ENCODE data around the gene AQP12A.

The AQP12A gene

DNA sequence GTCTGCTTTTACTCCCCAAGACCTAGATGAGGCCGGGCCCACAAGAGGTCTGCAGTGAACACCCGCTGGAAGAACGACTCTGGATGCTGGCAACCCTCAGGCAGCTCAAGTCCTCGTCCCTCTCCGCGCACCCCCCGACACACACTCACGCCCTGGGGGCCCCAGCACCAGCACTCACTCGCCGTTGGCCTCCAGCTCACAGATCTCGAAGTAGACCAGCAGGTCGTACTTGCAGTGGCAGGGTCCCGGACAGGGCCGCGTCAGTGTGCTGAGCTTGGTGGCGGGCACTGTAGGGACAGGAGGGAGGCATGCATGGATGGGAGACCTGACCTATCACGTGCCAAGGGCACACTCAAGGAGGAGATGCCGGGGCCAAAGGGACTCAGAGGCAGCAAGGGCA lies 49.4 kb downstream of the AQP12A start:
- no peak for DNase-seq (ENCODE audit: low read depth in 2 of 2)

DNA sequence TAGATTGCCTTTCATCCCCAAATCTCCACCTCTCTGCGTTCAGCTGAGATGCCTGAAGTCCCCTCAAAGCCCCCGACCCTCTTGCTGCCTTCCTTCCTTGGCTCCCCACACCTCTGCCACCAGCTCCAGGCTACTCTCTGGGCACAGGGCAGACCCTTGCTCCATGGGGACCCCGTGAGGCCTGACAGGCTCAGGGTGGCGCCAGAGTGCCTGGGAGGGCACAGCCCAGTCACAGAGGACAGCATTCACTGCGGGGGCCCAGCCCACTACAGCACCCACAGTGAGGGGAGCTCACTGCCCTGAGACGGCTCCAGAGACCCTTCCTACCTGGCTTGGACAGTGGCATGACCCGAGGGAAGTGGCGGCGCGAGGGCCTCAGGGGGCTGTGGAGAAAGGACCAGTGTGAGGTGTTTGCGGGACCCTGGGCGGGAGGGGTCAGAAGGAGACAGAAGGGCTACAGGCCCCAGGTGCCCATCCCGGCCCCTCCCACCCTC lies 51.0 kb downstream of the AQP12A start:
- no peak for DNase-seq (ENCODE audit: low read depth in 2 of 2)

DNA sequence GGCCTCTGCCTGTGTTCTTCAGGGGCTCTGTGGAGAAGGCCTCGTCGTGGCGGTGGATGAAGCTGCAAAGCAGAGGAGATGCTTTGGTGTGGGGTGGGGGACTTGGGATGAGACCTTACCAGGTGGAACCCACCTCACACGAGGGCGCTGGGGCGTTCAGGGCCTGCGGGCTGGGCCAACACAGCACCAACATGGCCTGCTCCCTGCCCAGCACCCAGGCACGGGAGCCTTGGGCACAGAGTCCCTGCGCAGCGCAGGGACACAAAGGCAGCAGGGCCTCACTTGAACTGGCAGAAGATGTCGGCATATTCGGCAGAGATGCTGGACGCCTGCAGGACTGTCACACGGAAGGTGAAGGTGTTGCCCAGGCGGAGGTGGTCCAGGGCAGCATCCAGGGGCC lies 53.8 kb downstream of the AQP12A start:
- no peak for DNase-seq (ENCODE audit: low read depth in 2 of 2)

DNA sequence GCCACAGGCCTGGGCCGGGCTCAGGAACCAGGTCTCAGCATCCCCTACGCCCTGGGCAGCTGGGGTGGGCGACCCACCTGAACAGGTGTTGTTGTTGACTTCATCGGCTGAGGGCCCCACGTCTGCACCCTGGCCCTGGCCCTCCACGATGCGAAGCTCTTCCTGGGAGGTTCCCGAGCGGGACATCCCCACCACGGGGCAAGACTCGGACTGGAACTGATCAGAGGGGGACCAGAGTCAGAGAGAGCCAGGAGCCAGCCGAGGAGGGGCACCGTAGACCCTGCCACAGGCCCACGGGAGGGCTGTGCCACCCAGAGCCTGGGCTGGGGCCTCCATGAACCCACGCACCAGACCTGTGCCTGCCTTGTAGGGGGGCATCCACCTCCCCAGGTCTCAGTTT lies 54.3 kb downstream of the AQP12A start:
- no peak for DNase-seq (ENCODE audit: low read depth in 2 of 2)

DNA sequence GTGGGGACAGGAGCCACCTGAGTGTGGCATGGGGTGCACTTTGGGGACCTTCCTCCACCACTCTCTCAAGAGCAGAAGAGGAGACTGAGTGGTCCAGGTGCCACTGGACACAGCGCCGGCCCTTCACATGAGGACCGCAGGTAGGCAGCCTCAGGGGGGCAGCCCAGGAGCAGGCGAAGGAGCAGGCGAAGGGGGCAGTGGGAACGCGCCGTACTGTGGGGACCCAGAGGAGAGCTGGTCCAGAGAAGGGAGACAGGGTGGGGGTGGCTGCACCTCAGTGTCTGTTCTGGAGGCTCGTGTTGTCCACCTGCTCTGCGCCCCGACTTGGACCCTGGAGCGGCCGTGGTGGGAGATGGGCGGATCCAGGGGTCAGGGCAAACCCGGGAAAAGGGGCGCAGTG lies 55.0 kb downstream of the AQP12A start:
- no peak for DNase-seq (ENCODE audit: low read depth in 2 of 2)

DNA sequence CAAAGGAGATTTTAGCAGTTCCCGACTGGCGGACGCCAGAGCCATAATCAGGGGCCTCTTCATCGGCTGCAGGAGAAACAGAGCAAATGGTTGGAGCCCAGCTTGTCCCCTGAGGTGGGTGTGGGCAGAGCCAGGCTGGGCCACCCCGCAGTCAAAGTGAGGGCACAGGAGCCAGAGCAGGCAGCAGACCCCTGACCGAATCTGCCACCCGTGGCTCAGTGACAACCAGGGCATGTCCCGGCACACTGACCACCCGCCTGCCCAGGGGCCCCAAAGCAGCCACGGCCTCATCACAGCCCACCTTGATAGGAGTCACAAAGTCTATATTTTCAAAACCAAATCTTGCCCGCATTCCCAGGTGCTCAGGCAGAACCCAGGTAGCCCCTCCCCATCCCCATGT lies 55.6 kb downstream of the AQP12A start:
- DNase-seq (ENCODE audit: low read depth in 2 of 2) = no peak

Data from stimulated activated CD4-positive, alpha-beta T cell treated with anti-CD3 and anti-CD28 coated beads, Interleukin-1b, Interleukin-23, amount 100 ng/mL, for 4 hours (primary cell).